ENCODE measurements around the gene HHATL.
"Not testable (repeated sequence)": the region's sequence is repeated elsewhere in the genome, so short reads cannot be mapped to it uniquely, and the experiment has no call there.

Gene HHATL

GRCh38 chr3:42733501-42734262 is 31.1 kb upstream of the HHATL start:
- DNase-seq (ENCODE audit: low read depth in 2 of 2): no peak

GRCh38 chr3:42732829-42733459 is 30.3 kb upstream of the HHATL start:
- no peak for DNase-seq (ENCODE audit: low read depth in 2 of 2)

GRCh38 chr3:42732196-42732828 is 29.7 kb upstream of the HHATL start:
- no peak for DNase-seq (ENCODE audit: low read depth in 2 of 2)

GRCh38 chr3:42731476-42732195 is 29.0 kb upstream of the HHATL start:
- no peak for DNase-seq (ENCODE audit: low read depth in 2 of 2)

- no peak for DNase-seq (ENCODE audit: low read depth in 2 of 2)
Measured at GRCh38 chr3:42730706-42731420, 28.3 kb upstream of the HHATL start.

GRCh38 chr3:42730294-42730693 is 27.7 kb upstream of the HHATL start:
- no peak for DNase-seq (ENCODE audit: low read depth in 2 of 2)

- no peak for DNase-seq (ENCODE audit: low read depth in 2 of 2)
Measured at GRCh38 chr3:42729404-42730145, 27.0 kb upstream of the HHATL start.

GRCh38 chr3:42728668-42729364 is 26.2 kb upstream of the HHATL start:
- DNase-seq (ENCODE audit: low read depth in 2 of 2): no peak

GRCh38 chr3:42728056-42728455 is 25.5 kb upstream of the HHATL start:
- DNase-seq (ENCODE audit: low read depth in 2 of 2): no peak

GRCh38 chr3:42725454-42725853 is 22.9 kb upstream of the HHATL start:
- DNase-seq (ENCODE audit: low read depth in 2 of 2): no peak

GRCh38 chr3:42723219-42723618 is 20.6 kb upstream of the HHATL start:
- no peak for DNase-seq (ENCODE audit: low read depth in 2 of 2)

- not testable (repeated sequence) for DNase-seq (ENCODE audit: low read depth in 2 of 2)
Measured at GRCh38 chr3:42722442-42722841, 19.8 kb upstream of the HHATL start.

- DNase-seq (ENCODE audit: low read depth in 2 of 2): no peak
Measured at GRCh38 chr3:42721690-42722089, 19.1 kb upstream of the HHATL start.

- DNase-seq (ENCODE audit: low read depth in 2 of 2): no peak
Measured at GRCh38 chr3:42720126-42720525, 17.5 kb upstream of the HHATL start.

GRCh38 chr3:42719002-42719401 is 16.4 kb upstream of the HHATL start:
- no peak for DNase-seq (ENCODE audit: low read depth in 2 of 2)

GRCh38 chr3:42718338-42718737 is 15.7 kb upstream of the HHATL start:
- no peak for DNase-seq (ENCODE audit: low read depth in 2 of 2)

GRCh38 chr3:42717306-42717705 is 14.7 kb upstream of the HHATL start:
- DNase-seq (ENCODE audit: low read depth in 2 of 2): no peak

- DNase-seq (ENCODE audit: low read depth in 2 of 2): no peak
Measured at GRCh38 chr3:42714171-42714852, 11.7 kb upstream of the HHATL start.

GRCh38 chr3:42713747-42714146 is 11.1 kb upstream of the HHATL start:
- DNase-seq (ENCODE audit: low read depth in 2 of 2): no peak

Data from stimulated activated CD4-positive, alpha-beta T cell treated with anti-CD3 and anti-CD28 coated beads, Interleukin-4, amount 100 ng/mL, for 48 hours (primary cell).